ENCODE data around the gene DIP2A.

DIP2A gene

DNA sequence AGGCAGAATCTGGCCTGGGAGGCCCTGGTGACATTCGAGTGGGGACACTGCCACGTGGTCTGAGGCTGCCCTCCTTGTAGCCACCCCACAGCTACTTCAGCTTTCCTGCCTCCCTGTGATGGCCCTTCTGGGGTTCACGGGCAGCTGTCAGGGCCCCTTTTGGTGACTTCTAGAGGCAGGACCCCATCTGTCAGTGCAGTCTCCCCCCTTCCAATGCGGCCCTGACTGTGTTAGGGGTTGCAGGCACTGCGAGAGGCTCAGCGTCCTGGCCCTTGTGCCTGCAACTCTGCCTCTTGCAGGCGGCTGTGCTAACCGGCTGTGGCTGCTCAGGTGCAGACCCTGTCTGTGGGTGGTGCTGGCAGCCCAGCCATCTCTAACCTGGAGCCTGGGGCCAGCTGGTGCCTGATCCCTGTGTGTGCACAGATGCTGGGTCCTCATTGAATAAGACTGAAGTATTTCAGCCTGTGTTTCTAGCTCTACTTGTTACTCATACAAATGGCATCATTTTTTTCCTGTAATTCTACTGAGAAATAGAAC, 84.0 kb downstream of the DIP2A start:
- H4K20me1 ChIP-seq (ENCODE audit: low read depth, low read length) = no peaks in the 10 kb centered on the region
- no peaks in the 10 kb centered on the region for H3K27me3 ChIP-seq (ENCODE audit: low read length)
- TF ChIP-seq, protein P1, sequence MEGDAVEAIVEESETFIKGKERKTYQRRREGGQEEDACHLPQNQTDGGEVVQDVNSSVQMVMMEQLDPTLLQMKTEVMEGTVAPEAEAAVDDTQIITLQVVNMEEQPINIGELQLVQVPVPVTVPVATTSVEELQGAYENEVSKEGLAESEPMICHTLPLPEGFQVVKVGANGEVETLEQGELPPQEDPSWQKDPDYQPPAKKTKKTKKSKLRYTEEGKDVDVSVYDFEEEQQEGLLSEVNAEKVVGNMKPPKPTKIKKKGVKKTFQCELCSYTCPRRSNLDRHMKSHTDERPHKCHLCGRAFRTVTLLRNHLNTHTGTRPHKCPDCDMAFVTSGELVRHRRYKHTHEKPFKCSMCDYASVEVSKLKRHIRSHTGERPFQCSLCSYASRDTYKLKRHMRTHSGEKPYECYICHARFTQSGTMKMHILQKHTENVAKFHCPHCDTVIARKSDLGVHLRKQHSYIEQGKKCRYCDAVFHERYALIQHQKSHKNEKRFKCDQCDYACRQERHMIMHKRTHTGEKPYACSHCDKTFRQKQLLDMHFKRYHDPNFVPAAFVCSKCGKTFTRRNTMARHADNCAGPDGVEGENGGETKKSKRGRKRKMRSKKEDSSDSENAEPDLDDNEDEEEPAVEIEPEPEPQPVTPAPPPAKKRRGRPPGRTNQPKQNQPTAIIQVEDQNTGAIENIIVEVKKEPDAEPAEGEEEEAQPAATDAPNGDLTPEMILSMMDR (IDR thresholded peaks at IDR 0.05; ENCODE audit: insufficient read depth, low read length, poor library complexity, severe bottlenecking) = no peak
- TF ChIP-seq EZH2phosphoT487 (conservative IDR thresholded peaks at IDR 0.05; ENCODE audit: low read length) = no peak
- H3K36me3 ChIP-seq (ENCODE audit: low read length) = no peaks in the 10 kb centered on the region
- no peak overlapping the region for H3K4me2 ChIP-seq (ENCODE audit: low read depth, low read length, poor library complexity, severe bottlenecking)
- no peaks in the 10 kb centered on the region for H3K79me2 ChIP-seq (ENCODE audit: insufficient read depth, low read length)
- H3K9ac ChIP-seq (ENCODE audit: low read length) = no peak overlapping the region
- no peak overlapping the region for H3K27ac ChIP-seq (ENCODE audit: low read depth, low read length)
- H3F3A ChIP-seq (ENCODE audit: insufficient read depth) = no peaks in the 10 kb centered on the region
- no peak overlapping the region for H2AFZ ChIP-seq (ENCODE audit: low read depth, low read length, severe bottlenecking)
- H3K9me2 ChIP-seq (replicated peaks; ENCODE audit: insufficient read depth, low read length) = no peaks in the 10 kb centered on the region
- no peaks in the 10 kb centered on the region for H3K9me3 ChIP-seq (ENCODE audit: insufficient read depth, low read length)
- H3K4me3 ChIP-seq (ENCODE audit: insufficient read depth, low read length, poor library complexity, severe bottlenecking) = no peak overlapping the region

DNA sequence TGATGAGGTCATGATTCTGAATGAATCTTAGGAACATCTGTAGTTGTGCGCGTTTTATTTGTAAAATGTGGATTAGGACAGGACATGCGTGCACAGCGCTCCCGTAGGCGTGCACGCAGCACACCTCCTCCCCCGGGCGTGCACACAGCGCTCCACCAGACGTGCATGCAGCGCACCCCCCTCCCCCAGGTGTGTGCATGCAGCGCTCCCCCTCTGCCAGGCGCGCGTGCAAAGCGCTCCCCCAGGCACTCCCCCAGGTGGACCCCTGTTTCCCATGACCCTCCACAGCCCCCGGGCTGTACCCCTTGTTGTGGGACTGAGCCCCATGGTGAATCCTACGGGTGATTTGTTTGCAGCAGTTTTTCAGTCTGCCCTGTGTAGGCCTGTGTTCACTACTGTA, 84.6 kb downstream of the DIP2A start:
- H3K79me2 ChIP-seq (ENCODE audit: insufficient read depth, low read length) = no peaks in the 10 kb centered on the region
- no peak for TF ChIP-seq EZH2phosphoT487 (conservative IDR thresholded peaks at IDR 0.05; ENCODE audit: low read length)
- TF ChIP-seq, protein P1 (IDR thresholded peaks at IDR 0.05; ENCODE audit: insufficient read depth, low read length, poor library complexity, severe bottlenecking) = no peak
- H3F3A ChIP-seq (ENCODE audit: insufficient read depth) = no peaks in the 10 kb centered on the region
- H3K9me3 ChIP-seq (ENCODE audit: insufficient read depth, low read length) = no peaks in the 10 kb centered on the region
- no peak overlapping the region for H2AFZ ChIP-seq (ENCODE audit: low read depth, low read length, severe bottlenecking)
- H3K4me2 ChIP-seq (ENCODE audit: low read depth, low read length, poor library complexity, severe bottlenecking) = no peak overlapping the region
- H3K27ac ChIP-seq (ENCODE audit: low read depth, low read length) = no peak overlapping the region
- no peaks in the 10 kb centered on the region for H4K20me1 ChIP-seq (ENCODE audit: low read depth, low read length)
- H3K27me3 ChIP-seq (ENCODE audit: low read length) = no peaks in the 10 kb centered on the region
- H3K36me3 ChIP-seq (ENCODE audit: low read length) = no peaks in the 10 kb centered on the region
- H3K9me2 ChIP-seq (replicated peaks; ENCODE audit: insufficient read depth, low read length) = no peaks in the 10 kb centered on the region
- H3K4me3 ChIP-seq (ENCODE audit: insufficient read depth, low read length, poor library complexity, severe bottlenecking) = no peak overlapping the region
- H3K9ac ChIP-seq (ENCODE audit: low read length) = no peak overlapping the region

DNA sequence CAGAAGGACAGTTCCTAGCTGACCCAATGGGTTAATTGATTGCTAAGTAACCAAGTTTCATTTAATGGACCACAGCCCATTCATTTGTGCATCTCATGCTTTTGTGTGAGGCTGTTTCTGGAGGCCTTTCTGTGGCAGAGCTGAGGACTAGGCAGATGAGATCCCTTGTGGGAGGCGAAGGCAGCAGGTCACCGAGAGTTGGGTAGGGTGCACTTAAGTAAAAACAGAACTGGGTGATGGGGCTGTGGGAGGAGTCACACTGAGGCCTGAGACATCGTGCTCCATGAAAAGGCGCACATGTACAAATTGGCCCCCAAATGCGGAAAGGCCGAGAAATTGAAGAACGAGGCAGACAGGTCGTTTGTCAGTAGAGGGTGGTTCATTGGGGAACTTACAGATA, 85.3 kb downstream of the DIP2A start:
- H3K9ac ChIP-seq (ENCODE audit: low read length) = no peak overlapping the region
- no peaks in the 10 kb centered on the region for H3K79me2 ChIP-seq (ENCODE audit: insufficient read depth, low read length)
- H3K4me2 ChIP-seq (ENCODE audit: low read depth, low read length, poor library complexity, severe bottlenecking) = no peak overlapping the region
- TF ChIP-seq, protein P1 (IDR thresholded peaks at IDR 0.05; ENCODE audit: insufficient read depth, low read length, poor library complexity, severe bottlenecking) = no peak
- TF ChIP-seq EZH2phosphoT487 (conservative IDR thresholded peaks at IDR 0.05; ENCODE audit: low read length) = no peak
- H2AFZ ChIP-seq (ENCODE audit: low read depth, low read length, severe bottlenecking) = no peak overlapping the region
- no peak overlapping the region for H3K27ac ChIP-seq (ENCODE audit: low read depth, low read length)
- no peaks in the 10 kb centered on the region for H3K9me2 ChIP-seq (replicated peaks; ENCODE audit: insufficient read depth, low read length)
- no peaks in the 10 kb centered on the region for H3K27me3 ChIP-seq (ENCODE audit: low read length)
- no peaks in the 10 kb centered on the region for H3K9me3 ChIP-seq (ENCODE audit: insufficient read depth, low read length)
- H3F3A ChIP-seq (ENCODE audit: insufficient read depth) = no peaks in the 10 kb centered on the region
- H3K4me3 ChIP-seq (ENCODE audit: insufficient read depth, low read length, poor library complexity, severe bottlenecking) = no peak overlapping the region
- H3K36me3 ChIP-seq (ENCODE audit: low read length) = no peaks in the 10 kb centered on the region
- H4K20me1 ChIP-seq (ENCODE audit: low read depth, low read length) = no peaks in the 10 kb centered on the region

All from SU-DHL-6 (cell line).